ENCODE measurements around the gene KMT5C.

The KMT5C gene

DNA sequence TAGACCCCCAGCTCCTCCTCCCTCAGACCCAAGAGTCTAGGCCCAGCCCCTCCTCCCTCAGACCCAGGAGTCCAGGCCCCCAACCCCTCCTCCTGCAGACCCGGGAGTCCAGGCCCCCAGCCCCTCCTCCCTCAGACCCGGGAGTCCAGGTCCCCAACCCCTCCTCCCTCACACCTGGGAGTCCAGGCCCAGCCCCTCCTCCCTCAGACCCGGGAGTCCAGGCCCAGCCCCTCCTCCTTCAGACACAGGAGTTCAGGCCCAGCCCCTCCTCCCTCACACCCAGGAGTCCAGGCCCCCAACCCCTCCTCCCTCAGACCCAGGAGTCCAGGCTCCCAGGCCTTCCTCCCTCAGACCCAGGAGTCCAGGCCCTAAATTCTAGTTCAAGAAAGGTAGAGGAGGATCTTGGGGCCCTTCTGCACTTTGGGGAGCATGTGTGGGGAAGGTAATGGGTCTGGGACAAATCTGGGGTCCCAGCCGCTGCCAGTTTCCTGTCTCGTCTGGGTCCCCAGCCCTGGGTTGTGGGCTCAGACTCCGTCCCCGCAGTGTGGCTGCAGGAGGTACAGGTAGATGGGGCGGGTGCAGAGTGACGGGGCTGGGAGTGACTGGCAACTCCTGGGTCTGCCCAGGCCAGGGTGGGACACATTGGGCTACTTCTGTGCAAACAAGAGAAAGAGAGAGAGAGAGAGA, 33.8 kb downstream of the KMT5C start:
- H3K27ac ChIP-seq: no peak overlapping the region
- TF ChIP-seq, protein P1, sequence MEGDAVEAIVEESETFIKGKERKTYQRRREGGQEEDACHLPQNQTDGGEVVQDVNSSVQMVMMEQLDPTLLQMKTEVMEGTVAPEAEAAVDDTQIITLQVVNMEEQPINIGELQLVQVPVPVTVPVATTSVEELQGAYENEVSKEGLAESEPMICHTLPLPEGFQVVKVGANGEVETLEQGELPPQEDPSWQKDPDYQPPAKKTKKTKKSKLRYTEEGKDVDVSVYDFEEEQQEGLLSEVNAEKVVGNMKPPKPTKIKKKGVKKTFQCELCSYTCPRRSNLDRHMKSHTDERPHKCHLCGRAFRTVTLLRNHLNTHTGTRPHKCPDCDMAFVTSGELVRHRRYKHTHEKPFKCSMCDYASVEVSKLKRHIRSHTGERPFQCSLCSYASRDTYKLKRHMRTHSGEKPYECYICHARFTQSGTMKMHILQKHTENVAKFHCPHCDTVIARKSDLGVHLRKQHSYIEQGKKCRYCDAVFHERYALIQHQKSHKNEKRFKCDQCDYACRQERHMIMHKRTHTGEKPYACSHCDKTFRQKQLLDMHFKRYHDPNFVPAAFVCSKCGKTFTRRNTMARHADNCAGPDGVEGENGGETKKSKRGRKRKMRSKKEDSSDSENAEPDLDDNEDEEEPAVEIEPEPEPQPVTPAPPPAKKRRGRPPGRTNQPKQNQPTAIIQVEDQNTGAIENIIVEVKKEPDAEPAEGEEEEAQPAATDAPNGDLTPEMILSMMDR (conservative IDR thresholded peaks at IDR 0.05; ENCODE audit: low read depth, low read length): no peak
- H4K20me1 ChIP-seq (ENCODE audit: insufficient read depth): no peaks in the 10 kb centered on the region
- H3K4me1 ChIP-seq (ENCODE audit: low read depth, poor library complexity, severe bottlenecking): peaks cover 10% of the 10 kb centered on the region
- no peak overlapping the region for H3K4me2 ChIP-seq
- peaks cover 44% of the 10 kb centered on the region for H3K27me3 ChIP-seq (ENCODE audit: insufficient read depth, low read depth)
- no peak overlapping the region for H2AFZ ChIP-seq (ENCODE audit: low read depth)
- no peak overlapping the region for H3K4me3 ChIP-seq (IDR thresholded peaks at IDR 0.05; ENCODE audit: insufficient read depth, low read depth, low read length)
- no peaks in the 10 kb centered on the region for H3K36me3 ChIP-seq (ENCODE audit: insufficient read depth)
- no peak overlapping the region for H3K9ac ChIP-seq
- H3K79me2 ChIP-seq (ENCODE audit: insufficient read depth, low read depth): no peaks in the 10 kb centered on the region

- Histone ChIP-seq H3K27ac (no peak overlapping the region), H3K27me3 (ENCODE audit: insufficient read depth, low read depth) (peaks cover 37% of the 10 kb centered on the region), H3K79me2 (ENCODE audit: insufficient read depth, low read depth) (no peaks in the 10 kb centered on the region), H3K4me3 (IDR thresholded peaks at IDR 0.05; ENCODE audit: insufficient read depth, low read depth, low read length) (no peak overlapping the region), H3K4me2 (no peak overlapping the region), H4K20me1 (ENCODE audit: insufficient read depth) (no peaks in the 10 kb centered on the region), H3K9ac (no peak overlapping the region), H2AFZ (ENCODE audit: low read depth) (no peak overlapping the region), H3K4me1 (ENCODE audit: low read depth, poor library complexity, severe bottlenecking) (peaks cover 10% of the 10 kb centered on the region), H3K36me3 (ENCODE audit: insufficient read depth) (no peaks in the 10 kb centered on the region)
- TF ChIP-seq, protein P1 (conservative IDR thresholded peaks at IDR 0.05; ENCODE audit: low read depth, low read length): no peak
Measured at GRCh38 chr19:55373993-55374757, 34.5 kb downstream of the KMT5C start.

DNA sequence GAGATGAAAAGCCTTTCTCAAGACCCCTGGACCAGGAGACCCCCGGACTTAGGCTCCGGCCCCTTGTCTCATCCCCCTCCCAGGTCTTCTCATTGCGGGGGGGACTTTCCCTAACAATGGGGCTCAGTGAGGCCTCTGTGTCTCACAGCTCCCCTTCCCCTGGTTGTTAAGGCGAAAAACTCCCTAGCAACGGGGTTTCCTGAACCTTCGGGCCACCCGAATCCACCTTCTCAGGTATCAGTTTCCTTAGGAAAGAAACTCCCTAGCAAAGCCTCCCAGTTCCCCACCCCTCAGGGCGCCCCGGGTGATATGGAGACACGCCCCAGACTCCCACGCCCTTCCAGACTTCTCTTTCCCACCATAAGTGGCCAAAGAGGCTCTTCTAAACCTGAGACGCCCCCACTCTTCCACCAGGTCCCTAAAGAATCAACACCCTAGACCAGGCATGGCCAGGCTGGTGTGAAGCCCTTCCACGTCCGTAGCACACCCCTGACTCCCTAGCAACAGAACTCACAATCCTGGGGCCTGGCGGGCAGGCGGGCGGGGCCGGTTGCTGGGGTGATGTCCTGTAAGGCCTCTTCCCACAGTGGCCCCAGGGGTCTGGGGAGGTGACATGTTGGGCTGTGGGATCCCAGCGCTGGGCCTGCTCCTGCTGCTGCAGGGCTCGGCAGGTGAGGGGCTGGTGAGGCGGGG, 36.7 kb downstream of the KMT5C start, which contains the start of gene TMEM190:
TMEM190 (plus strand) TSS at position 586 of the 693 bp plus-strand sequence; CDS start at position 614, 28 bp downstream.
- H3K36me3 ChIP-seq (ENCODE audit: insufficient read depth): no peaks in the 10 kb centered on the region
- peaks cover 4% of the 10 kb centered on the region; the same call in 1 of the 2 replicates for H3K79me2 ChIP-seq (ENCODE audit: insufficient read depth, low read depth)
- H3K4me2 ChIP-seq: no peak within 1 kb of the TSS
- no peak within 1 kb of the TSS for H3K27ac ChIP-seq
- no peak within 1 kb of the TSS for H3K4me3 ChIP-seq (IDR thresholded peaks at IDR 0.05; ENCODE audit: insufficient read depth, low read depth, low read length)
- no peaks in the 10 kb centered on the region for H4K20me1 ChIP-seq (ENCODE audit: insufficient read depth)
- H3K27me3 ChIP-seq (ENCODE audit: insufficient read depth, low read depth): peaks cover 21% of the 10 kb centered on the region
- peaks cover 10% of the 10 kb centered on the region for H3K4me1 ChIP-seq (ENCODE audit: low read depth, poor library complexity, severe bottlenecking)
- no peak within 1 kb of the TSS for H3K9ac ChIP-seq
- no peak within 1 kb of the TSS for H2AFZ ChIP-seq (ENCODE audit: low read depth)
- TF ChIP-seq, protein P1 (conservative IDR thresholded peaks at IDR 0.05; ENCODE audit: low read depth, low read length): no peak

- H3K4me3 ChIP-seq (IDR thresholded peaks at IDR 0.05; ENCODE audit: insufficient read depth, low read depth, low read length): no peak overlapping the region
- H3K4me1 ChIP-seq (ENCODE audit: low read depth, poor library complexity, severe bottlenecking): peaks cover 16% of the 10 kb centered on the region
- peaks cover 10% of the 10 kb centered on the region for H3K79me2 ChIP-seq (ENCODE audit: insufficient read depth, low read depth)
- H2AFZ ChIP-seq (ENCODE audit: low read depth): no peak overlapping the region
- no peaks in the 10 kb centered on the region for H4K20me1 ChIP-seq (ENCODE audit: insufficient read depth)
- H3K9ac ChIP-seq: no peak overlapping the region
- no peaks in the 10 kb centered on the region for H3K36me3 ChIP-seq (ENCODE audit: insufficient read depth)
- peaks cover 11% of the 10 kb centered on the region; the same call in 1 of the 2 replicates for H3K27me3 ChIP-seq (ENCODE audit: insufficient read depth, low read depth)
- TF ChIP-seq, protein P1 (conservative IDR thresholded peaks at IDR 0.05; ENCODE audit: low read depth, low read length): no peak
- no peak overlapping the region for H3K27ac ChIP-seq
- H3K4me2 ChIP-seq: no peak overlapping the region
Measured at GRCh38 chr19:55377356-55378131, 37.9 kb downstream of the KMT5C start.

All from KMS-11 (cell line).